ENCODE data around the gene LANCL2. TPM values are rescaled to one million over a fixed set of nuclear protein-coding genes. Genes with fewer than 3 reads are reported as not detected.

The LANCL2 gene
- total RNA-seq, 1 experiment from 2014 or later: 10.0 TPM

DNA sequence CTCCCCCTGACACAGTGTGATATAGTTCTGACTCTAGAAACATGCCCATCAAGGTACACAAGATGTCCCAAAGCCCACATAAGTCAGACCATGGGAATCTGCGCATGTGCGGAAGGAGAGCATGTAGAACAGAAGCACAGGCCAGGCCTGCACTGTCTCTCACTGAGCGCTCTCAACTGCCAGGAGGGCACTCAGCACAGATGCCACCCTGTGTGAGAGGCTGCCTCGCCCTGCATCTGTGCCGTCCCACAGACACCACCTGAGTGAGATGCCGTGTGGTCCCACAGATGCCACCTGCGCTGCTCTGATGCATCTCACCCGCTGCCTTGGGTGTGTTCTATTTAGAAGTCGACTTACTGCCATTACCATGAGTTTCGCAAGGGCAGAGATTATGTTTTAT is 108.8 kb downstream of the LANCL2 start:
- RAD21 ChIA-PET (ENCODE audit: low non-redundant PET in 1 of 2, low total read pairs in 2 of 2, uncharacterized antibody in 2 of 2, unreplicated experiment in 2 of 2): no interaction called here

More for the DNA sequence above, 108.8 kb downstream of the LANCL2 start:
- no peaks in the 10 kb centered on the region for H4K20me1 ChIP-seq (ENCODE audit: insufficient read depth)
- H3K4me2 ChIP-seq (ENCODE audit: low read length): no peak overlapping the region
- H3K9me3 ChIP-seq (ENCODE audit: control insufficient read depth in 1 of 2, insufficient read depth in 1 of 2, low read depth in 1 of 2, low read length in 2 of 2): no peaks in the 10 kb centered on the region
- no peaks in the 10 kb centered on the region for H3K27me3 ChIP-seq (ENCODE audit: insufficient read depth, low read length)
- CTCF ChIA-PET: no interaction called here
- no peaks in the 10 kb centered on the region for H3K36me3 ChIP-seq (ENCODE audit: control insufficient read depth in 1 of 2, insufficient read depth in 2 of 2, low read length in 2 of 2)
- no peak for ATAC-seq
- H3K79me2 ChIP-seq (ENCODE audit: insufficient read depth, low read length): no peaks in the 10 kb centered on the region
- BruUV-seq (replicated peaks): no TSS peak
- no peaks in the 10 kb centered on the region for H3K9me2 ChIP-seq (ENCODE audit: insufficient read depth)
- H3K9ac ChIP-seq (ENCODE audit: low read length): no peak overlapping the region
- no peak overlapping the region for H3K4me3 ChIP-seq (replicated peaks in 1 of 2; ENCODE audit: low read depth in 1 of 2, low read length in 2 of 2)
- intact Hi-C loops (cut with micrococcal nuclease): no loop called here
- DNase-seq (ENCODE audit: low read depth, low spot score): no peak
- POLR2A ChIA-PET: no interaction called here
- H3K27ac ChIP-seq (ENCODE audit: low read depth, low read length): no peak overlapping the region
- no peak overlapping the region for H2AFZ ChIP-seq (ENCODE audit: low read depth, low read length, poor library complexity, severe bottlenecking)
- no peak for TF ChIP-seq ELF1 (IDR thresholded peaks at IDR 0.05; ENCODE audit: borderline replicate concordance, low read depth)
- TF ChIP-seq CBX3 (IDR thresholded peaks at IDR 0.05; ENCODE audit: low read depth): no peak
- no peak for TF ChIP-seq SP1 (IDR thresholded peaks at IDR 0.05; ENCODE audit: low read depth)
- TF ChIP-seq MAX (IDR thresholded peaks at IDR 0.05): no peak
- TF ChIP-seq, protein P1, sequence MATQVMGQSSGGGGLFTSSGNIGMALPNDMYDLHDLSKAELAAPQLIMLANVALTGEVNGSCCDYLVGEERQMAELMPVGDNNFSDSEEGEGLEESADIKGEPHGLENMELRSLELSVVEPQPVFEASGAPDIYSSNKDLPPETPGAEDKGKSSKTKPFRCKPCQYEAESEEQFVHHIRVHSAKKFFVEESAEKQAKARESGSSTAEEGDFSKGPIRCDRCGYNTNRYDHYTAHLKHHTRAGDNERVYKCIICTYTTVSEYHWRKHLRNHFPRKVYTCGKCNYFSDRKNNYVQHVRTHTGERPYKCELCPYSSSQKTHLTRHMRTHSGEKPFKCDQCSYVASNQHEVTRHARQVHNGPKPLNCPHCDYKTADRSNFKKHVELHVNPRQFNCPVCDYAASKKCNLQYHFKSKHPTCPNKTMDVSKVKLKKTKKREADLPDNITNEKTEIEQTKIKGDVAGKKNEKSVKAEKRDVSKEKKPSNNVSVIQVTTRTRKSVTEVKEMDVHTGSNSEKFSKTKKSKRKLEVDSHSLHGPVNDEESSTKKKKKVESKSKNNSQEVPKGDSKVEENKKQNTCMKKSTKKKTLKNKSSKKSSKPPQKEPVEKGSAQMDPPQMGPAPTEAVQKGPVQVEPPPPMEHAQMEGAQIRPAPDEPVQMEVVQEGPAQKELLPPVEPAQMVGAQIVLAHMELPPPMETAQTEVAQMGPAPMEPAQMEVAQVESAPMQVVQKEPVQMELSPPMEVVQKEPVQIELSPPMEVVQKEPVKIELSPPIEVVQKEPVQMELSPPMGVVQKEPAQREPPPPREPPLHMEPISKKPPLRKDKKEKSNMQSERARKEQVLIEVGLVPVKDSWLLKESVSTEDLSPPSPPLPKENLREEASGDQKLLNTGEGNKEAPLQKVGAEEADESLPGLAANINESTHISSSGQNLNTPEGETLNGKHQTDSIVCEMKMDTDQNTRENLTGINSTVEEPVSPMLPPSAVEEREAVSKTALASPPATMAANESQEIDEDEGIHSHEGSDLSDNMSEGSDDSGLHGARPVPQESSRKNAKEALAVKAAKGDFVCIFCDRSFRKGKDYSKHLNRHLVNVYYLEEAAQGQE (IDR thresholded peaks at IDR 0.05; ENCODE audit: low read depth): no peak
- TF ChIP-seq SRF (IDR thresholded peaks at IDR 0.05; ENCODE audit: low read depth): no peak
- TF ChIP-seq POLR2AphosphoS5 (IDR thresholded peaks at IDR 0.05; ENCODE audit: low read depth, low read length): no peak
- TF ChIP-seq EZH2 (IDR thresholded peaks at IDR 0.05): no peak
- TF ChIP-seq, protein P2, sequence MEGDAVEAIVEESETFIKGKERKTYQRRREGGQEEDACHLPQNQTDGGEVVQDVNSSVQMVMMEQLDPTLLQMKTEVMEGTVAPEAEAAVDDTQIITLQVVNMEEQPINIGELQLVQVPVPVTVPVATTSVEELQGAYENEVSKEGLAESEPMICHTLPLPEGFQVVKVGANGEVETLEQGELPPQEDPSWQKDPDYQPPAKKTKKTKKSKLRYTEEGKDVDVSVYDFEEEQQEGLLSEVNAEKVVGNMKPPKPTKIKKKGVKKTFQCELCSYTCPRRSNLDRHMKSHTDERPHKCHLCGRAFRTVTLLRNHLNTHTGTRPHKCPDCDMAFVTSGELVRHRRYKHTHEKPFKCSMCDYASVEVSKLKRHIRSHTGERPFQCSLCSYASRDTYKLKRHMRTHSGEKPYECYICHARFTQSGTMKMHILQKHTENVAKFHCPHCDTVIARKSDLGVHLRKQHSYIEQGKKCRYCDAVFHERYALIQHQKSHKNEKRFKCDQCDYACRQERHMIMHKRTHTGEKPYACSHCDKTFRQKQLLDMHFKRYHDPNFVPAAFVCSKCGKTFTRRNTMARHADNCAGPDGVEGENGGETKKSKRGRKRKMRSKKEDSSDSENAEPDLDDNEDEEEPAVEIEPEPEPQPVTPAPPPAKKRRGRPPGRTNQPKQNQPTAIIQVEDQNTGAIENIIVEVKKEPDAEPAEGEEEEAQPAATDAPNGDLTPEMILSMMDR (IDR thresholded peaks at IDR 0.05 in 2 of 3, conservative IDR thresholded peaks at IDR 0.05 in 1 of 3; ENCODE audit: borderline replicate concordance in 1 of 3, insufficient read depth in 1 of 3, low read depth in 2 of 3, low read length in 2 of 3): no peak
- no peak for TF ChIP-seq ZNF274 (IDR thresholded peaks at IDR 0.05; ENCODE audit: low read depth, low read length)
- TF ChIP-seq EGR1 (IDR thresholded peaks at IDR 0.05; ENCODE audit: low read depth): no peak
- TF ChIP-seq ATF3 (IDR thresholded peaks at IDR 0.05): no peak
- H3K4me1 ChIP-seq (ENCODE audit: control insufficient read depth in 1 of 2, insufficient read depth in 2 of 2, low read length in 2 of 2): no peaks in the 10 kb centered on the region

All from HCT116 (cell line).